NCI-H2081 treated with DMSO at 0.1 percent for 48 hours (cell line): ENCODE results near the gene PAK1.
A peak's percentile ranks its signal among the peaks of the same experiment; 100 is the strongest.
"Not testable (repeated sequence)": the region's sequence is repeated elsewhere in the genome, so short reads cannot be mapped to it uniquely, and the experiment has no call there.

Experiments
- DNase-seq: peaks from one replicate; lab custom pipeline; 2025; lab: John Stamatoyannopoulos, UW

The PAK1 gene

DNA sequence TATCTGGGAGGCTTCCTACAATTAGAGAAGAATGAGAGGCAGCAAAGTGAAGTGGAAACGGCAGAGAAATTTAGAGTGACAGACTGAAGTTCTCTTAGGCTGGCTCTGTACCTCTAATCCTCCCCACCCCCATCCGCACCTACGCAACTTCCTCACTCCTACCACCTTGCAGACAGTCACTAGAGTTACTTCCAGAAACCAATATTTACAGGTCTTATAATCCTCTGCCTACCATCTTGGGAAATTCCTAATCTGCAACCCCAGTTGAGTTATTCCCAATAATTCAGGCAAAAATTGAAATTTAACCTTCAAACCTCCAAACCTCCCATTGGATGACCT lies 71.7 kb downstream of the PAK1 start:
- DNase-seq, result no peak

GRCh38 chr11:77401486-77402217 lies 72.2 kb downstream of the PAK1 start:
- peak; percentile 5 for DNase-seq

DNA sequence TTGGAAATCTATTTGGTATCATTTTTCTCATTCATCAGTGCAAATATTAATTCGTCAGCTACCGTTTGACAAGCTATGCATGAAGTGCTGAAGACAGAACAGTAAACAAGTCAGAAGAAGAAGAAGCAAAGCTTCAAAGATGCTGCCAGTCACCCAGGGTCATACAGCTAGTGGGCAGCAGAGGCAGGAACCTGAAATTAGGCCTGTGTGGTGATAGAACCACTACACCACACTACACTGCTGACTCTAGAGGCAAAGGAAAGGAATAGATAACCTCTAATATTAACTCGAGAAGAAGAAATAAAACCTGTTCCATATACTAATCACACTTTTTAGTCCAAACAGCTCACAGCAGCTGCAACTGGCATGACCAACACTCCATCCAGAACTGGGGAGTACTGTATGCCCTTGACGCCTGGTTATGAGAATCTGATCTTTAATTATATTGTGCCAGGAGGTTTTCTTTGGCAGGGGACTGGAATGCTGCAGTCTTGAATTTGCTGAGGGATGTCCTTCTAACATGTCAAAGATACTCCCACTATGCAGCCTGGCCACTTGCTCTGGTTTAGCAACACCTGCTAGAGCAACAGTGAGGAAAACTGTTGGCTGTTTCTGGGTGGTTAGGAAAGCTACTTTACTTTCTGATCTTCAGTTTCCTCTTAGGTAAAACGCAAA lies 73.0 kb downstream of the PAK1 start:
- DNase-seq, result no peak

DNA sequence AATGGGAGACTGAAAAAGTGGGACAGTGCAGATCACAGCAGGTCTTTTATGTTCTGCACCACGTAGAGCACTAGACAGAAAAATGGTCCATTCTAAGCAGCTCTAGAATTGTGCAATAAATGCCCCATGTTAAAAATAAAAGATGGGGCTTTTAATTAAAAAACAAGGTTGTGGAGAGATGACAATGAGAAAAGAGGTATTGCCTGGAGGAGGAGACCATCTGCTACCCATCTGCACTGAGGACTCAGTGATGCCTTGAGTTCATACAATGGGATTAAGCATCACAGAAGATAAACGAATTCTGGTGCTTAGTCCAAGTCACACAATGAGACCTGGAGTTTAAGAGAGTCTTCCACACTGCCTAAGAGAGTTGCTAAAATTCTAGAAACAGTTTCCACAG lies 73.6 kb downstream of the PAK1 start:
- no peak for DNase-seq

DNA sequence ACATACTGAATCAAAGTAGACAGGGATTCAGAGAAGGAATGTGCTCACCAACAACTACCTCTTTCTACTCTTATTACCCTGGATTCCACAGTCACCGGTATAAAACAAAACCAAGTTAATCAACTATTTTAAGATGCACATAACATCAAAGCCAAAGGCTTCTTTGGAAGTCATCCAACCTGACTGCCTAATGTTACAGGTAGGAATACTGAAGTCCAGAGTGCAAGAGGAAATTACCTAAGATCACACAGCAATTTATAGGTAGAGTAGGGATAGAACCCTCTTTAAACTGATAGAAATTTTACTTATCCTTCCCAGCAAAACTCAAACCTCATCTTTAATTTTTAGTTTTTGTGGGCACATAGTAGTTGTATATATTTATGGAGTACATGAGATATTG lies 76.3 kb downstream of the PAK1 start:
- no peak for DNase-seq

DNA sequence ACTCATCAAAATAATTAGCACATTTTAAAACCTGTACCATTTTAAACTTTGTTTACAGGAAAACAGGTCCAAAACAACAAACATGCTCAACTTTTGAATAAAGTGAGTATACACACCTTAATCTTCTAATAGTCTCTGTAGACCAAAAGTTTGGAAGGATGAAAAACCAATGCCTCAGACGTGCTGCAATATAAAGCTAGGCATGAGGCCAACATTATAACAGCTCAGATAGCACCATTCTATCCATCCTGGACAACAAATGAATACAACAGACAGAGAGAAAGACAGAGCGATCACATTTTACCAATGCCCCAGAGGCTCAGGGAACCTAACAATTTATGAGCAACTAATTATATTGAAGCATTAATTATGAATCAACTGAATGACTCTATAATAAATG lies 77.0 kb downstream of the PAK1 start:
- DNase-seq, result no peak

GRCh38 chr11:77396305-77396704 lies 77.6 kb downstream of the PAK1 start:
- no peak for DNase-seq

GRCh38 chr11:77395460-77396173 lies 78.3 kb downstream of the PAK1 start:
- DNase-seq, result no peak

- no peak for DNase-seq
Observed at GRCh38 chr11:77392842-77393241, 81.1 kb downstream of the PAK1 start.

GRCh38 chr11:77387701-77388100 lies 86.2 kb downstream of the PAK1 start:
- DNase-seq, result no peak

DNA sequence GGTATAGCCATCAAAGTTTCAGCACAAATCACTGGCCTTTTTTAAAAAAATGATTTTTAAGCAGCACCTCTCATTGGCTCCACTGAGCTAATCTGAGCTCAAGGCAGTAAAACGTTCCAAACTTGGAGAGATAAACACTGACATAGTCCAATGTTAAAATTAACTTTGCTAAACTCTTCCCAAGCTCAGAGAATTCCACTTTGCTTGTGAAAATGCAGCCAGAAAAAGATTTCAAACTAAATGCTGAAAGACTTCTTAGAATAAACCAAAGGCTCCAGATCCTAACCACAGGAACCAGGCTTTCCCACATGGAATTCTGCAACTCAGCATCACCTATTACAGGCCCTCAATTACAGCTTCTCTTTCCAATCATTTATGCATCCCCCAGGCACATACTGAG lies 87.7 kb downstream of the PAK1 start:
- DNase-seq, result no peak

- not testable (repeated sequence) for DNase-seq
Observed at GRCh38 chr11:77385255-77385771, 88.6 kb downstream of the PAK1 start.

DNA sequence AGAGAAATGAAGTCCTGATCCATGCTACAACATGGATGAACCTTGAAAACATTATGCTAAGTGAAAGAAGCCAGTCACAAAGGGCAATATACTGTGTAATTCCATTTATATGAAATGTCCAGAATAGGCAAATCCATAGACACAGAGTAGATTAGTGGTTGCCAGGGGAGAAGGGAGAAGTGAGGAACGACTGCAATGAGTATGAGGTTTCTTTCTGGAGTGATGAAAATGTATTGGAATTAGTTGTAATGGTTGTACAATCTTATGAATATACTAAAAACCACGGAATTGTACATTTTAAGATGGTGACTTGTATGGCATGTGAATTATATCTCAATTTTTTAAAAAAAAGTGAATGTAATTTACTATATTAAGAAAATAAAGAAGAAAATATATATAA lies 89.3 kb downstream of the PAK1 start:
- DNase-seq, result no peak

DNA sequence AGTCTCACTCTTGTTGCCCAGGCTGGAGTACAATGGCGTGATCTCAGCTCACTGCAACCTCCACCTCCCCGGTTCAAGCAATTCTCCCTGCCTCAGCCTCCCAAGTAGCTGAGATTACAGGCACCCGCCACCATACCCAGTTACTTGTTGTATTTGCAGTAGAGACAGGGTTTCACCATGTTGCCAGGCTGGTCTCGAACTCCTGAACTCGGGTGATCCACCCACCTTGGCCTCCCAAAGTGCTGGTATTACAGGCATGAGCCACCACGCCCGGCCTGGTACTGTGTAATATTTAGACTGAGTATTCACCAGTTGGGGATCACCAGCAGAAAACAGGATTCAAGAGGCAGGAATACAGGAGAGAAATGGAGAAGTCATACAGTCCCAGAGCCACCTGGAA lies 90.5 kb downstream of the PAK1 start:
- DNase-seq, result not testable (repeated sequence)

- no peak for DNase-seq
Observed at GRCh38 chr11:77381729-77382665, 91.9 kb downstream of the PAK1 start.

GRCh38 chr11:77379934-77380333 lies 94.0 kb downstream of the PAK1 start:
- no peak for DNase-seq

DNA sequence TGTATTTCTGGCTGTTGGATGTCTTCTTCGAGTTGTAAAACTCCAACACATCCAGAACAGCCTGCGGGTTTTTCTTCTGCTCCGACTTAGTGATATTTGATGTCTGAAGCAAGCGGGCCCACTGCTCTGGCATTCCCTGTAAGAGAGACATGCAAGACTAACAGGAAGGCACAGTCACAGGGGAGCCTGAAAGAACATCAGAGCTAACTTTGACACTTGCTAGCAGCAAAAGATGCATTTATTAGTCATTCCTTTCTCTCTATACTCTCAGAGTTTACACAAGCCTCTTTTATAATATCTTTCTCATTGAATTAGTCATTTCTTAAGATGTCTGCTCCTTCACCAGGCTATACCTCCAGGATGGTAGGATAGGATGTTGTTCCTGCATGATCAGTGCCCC lies 94.6 kb downstream of the PAK1 start:
- DNase-seq, result no peak

DNA sequence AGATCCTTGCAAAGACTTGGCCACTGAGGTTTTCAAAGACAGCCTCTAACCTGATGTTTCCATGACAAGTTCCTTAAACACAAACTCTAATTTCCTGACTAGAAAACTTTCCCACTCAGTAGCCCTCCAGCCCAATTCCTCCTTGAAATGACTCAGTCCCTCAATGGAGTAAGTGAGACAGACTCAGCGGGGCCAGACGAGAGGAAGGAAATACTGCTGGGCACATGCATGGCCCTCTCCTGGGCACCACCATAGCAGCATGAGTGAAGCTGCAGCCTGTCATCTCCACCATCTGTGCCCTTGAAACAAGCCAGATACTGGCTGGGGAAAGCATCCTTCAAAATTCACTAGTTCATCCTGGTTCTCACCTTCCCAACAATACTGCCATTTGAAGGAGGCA lies 96.2 kb downstream of the PAK1 start:
- no peak for DNase-seq

DNA sequence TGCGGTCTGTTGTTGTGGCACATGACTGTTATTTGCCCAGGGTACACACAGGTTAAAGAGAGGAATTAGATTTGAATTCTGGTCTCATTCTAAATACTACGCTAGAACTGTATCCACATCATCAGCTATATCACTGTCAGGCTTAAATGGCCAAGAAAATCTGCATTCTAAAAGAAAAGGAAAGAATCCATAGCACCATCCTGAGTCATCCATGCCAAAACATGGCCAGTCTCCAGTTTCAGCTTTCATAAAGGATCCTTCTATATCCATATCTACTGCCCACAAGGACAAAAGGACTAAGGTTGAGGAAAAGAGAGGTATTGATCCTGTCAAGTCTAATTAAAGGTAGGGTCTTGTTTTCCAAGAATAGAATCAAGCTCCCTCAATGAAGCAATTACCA lies 98.8 kb downstream of the PAK1 start:
- DNase-seq, result no peak

GRCh38 chr11:77374611-77375031 lies 99.3 kb downstream of the PAK1 start:
- DNase-seq, result no peak

- no peak for DNase-seq
Observed at GRCh38 chr11:77374108-77374507, 99.8 kb downstream of the PAK1 start.

GRCh38 chr11:77372726-77373125 lies 101.2 kb downstream of the PAK1 start:
- DNase-seq, result no peak
